GM18499 (cell line): Measurements from ENCODE around the gene ZFP69B.

ENCODE experiments used
- ATAC-seq: cut with Tn5 transposase; IDR thresholded peaks from one replicate; pipeline ENCODE4 v1.9.1; 2021; ENCODE audit warnings: moderate number of reproducible peaks; ENCODE audit not compliant: insufficient read depth, unreplicated experiment

ZFP69B gene

GRCh38 chr1:40449684-40450494 is at the start of gene ZFP69B:
Gene ZFP69B (plus strand): TSS chr1:40450476. CDS start chr1:40450962, 486 bp downstream.
- no peak for ATAC-seq

GRCh38 chr1:40401473-40402201 is 48.6 kb upstream of the ZFP69B start:
- ATAC-seq, result no peak

GRCh38 chr1:40404670-40405462 is 45.4 kb upstream of the ZFP69B start:
- no peak for ATAC-seq

GRCh38 chr1:40405812-40406211 is 44.5 kb upstream of the ZFP69B start:
- ATAC-seq, result no peak

GRCh38 chr1:40407453-40407852 is 42.8 kb upstream of the ZFP69B start:
- ATAC-seq, result no peak

- ATAC-seq, result no peak
These were observed 40.8 kb upstream of the ZFP69B start for GRCh38 chr1:40409467-40409866.

GRCh38 chr1:40411294-40411693 is 39.0 kb upstream of the ZFP69B start:
- no peak for ATAC-seq

- ATAC-seq, result no peak
These were observed 38.4 kb upstream of the ZFP69B start for GRCh38 chr1:40411843-40412242.

GRCh38 chr1:40413527-40414252 is 36.6 kb upstream of the ZFP69B start:
- ATAC-seq, result no peak

- no peak for ATAC-seq
These were observed 35.9 kb upstream of the ZFP69B start for GRCh38 chr1:40414331-40414730.

GRCh38 chr1:40416709-40417108 is 33.6 kb upstream of the ZFP69B start:
- no peak for ATAC-seq

GRCh38 chr1:40421431-40422384 is 28.6 kb upstream of the ZFP69B start:
- ATAC-seq, result no peak

GRCh38 chr1:40422630-40423263 is 27.5 kb upstream of the ZFP69B start:
- no peak for ATAC-seq

- ATAC-seq, result no peak
These were observed 27.0 kb upstream of the ZFP69B start for GRCh38 chr1:40423264-40423642.

GRCh38 chr1:40423951-40424618 is 26.2 kb upstream of the ZFP69B start:
- ATAC-seq, result no peak

GRCh38 chr1:40425198-40425597 is 25.1 kb upstream of the ZFP69B start:
- no peak for ATAC-seq

GRCh38 chr1:40431385-40431784 is 18.9 kb upstream of the ZFP69B start:
- ATAC-seq, result no peak
